HFF-Myc (cell line): ENCODE measurements around the gene ZGPAT.

Experiments
- DNase-seq: peaks from one replicate; pipeline ENCODE4 v3.0.0-alpha.2; 2011; ENCODE audit warnings: low read depth; ENCODE audit errors: extremely low read depth
- H3K4me3 ChIP-seq: replicated peaks from 2 replicates; pipeline ENCODE4 v1.5.1; 2011; ENCODE audit warnings: low read depth, mild to moderate bottlenecking, control low read depth, low read length
- CTCF ChIP-seq: IDR thresholded peaks from 2 replicates; pipeline ENCODE4 v1.5.1; 2012; ENCODE audit warnings: mild to moderate bottlenecking, low read depth, low read length, control low read depth; ENCODE audit errors: missing control alignments

Gene ZGPAT

GRCh38 chr20:63748070-63748933 is 40.5 kb downstream of the ZGPAT start:
- H3K4me3 ChIP-seq, result no peak overlapping the region
- DNase-seq, result no peak
- TF ChIP-seq CTCF, result no peak

- TF ChIP-seq CTCF, result no peak
- H3K4me3 ChIP-seq, result no peak overlapping the region
- no peak for DNase-seq
Observed at GRCh38 chr20:63748934-63749270, 41.1 kb downstream of the ZGPAT start.

- H3K4me3 ChIP-seq, result no peak overlapping the region
- no peak for DNase-seq
- TF ChIP-seq CTCF, result no peak
Observed at GRCh38 chr20:63749597-63750508, 42.0 kb downstream of the ZGPAT start.

GRCh38 chr20:63750807-63751470 is 43.1 kb downstream of the ZGPAT start:
- H3K4me3 ChIP-seq, result no peak overlapping the region
- DNase-seq, result no peak
- TF ChIP-seq CTCF, result no peak

- no peak overlapping the region for H3K4me3 ChIP-seq
- TF ChIP-seq CTCF, result no peak
- DNase-seq, result no peak
Observed at GRCh38 chr20:63751471-63752271, 43.8 kb downstream of the ZGPAT start.
